Activated CD8-positive, alpha-beta memory T cell treated with anti-CD3 and anti-CD28 coated beads for 24 hours (primary cell): ENCODE results near the gene PROKR2.

Experiments
- DNase-seq: peaks from one replicate; pipeline ENCODE4 v3.0.0-alpha.2; 2020

PROKR2 gene

DNA sequence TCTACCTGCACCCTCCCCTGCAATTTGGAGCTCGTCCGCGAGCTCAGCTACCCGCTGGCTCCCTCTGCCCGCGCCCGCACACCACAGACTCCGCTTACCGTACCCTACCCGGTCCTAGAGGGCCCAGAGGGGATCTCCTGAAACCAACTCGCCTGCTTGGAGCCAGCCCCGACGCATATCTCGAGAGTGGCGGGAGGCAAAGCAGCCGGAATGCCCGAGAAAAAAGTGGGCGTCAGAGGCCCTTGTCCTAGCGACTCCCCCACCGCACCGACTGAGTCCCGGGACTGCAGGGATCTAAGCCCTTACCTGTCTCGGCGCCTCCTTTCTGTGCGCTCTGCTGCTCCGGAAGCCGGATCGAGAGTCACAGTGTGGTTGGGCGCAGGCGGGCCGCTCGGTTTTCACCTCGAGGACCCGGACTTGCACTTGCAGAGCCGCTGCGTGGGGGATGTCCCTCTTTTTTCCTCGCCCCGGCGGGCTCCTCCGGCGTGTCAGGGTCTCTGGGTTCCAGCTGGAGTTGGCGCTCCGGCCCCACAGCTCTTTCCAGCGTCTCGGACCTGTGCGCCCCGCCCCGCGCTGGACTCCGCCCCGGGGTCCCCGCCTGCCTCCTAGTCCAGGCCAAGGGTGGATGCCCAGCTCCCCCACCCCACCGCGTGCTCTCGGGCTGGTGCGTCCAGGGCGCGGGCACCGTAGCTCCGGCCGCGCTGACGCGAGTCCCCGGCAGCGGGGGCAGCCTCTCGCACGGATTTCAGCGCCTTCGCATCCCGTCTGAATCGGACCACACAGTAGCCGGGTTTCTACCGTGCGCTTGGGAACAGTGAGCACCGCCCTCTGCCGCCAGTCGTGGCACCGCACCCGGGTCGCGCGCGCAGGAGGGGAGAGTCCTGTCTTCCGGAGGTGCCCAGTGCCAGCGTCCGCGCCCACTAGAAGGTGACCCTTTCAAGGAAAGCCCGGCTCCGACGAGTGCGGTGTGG lies at the start of gene PROKR2:
TSS of gene PROKR2 (minus strand) at position 767 of the 971 bp plus-strand sequence. CDS start 2,585 bp downstream, outside the sequence.
- no peak for DNase-seq

DNA sequence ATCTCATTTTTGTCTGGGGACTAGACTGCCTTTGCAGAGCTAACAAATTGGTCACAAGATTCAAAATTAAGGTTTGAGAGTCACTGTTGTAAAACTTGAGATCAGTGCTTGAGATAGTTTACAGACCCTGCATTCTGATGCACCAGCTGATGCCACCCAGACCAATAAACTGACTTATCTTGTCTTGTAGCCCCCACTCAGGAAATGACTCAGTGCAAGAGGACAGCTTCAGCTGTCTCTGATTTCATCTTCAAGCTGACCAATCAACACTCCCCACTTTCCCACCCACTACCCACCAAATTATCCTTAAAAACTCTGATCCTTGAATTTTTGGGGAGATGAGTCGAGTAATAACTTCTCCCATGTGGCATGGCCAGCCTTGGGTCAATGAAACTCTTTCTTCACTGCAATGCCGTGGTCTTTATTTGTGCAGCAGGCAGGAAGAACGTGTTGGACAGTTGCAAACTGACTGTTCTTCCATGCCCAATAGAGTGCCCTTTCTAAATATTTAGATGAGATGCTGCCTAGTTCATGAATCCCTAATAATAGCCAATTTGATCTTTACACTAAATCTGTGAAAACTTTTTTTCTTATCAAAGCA lies 48.3 kb upstream of the PROKR2 start:
- no peak for DNase-seq

DNA sequence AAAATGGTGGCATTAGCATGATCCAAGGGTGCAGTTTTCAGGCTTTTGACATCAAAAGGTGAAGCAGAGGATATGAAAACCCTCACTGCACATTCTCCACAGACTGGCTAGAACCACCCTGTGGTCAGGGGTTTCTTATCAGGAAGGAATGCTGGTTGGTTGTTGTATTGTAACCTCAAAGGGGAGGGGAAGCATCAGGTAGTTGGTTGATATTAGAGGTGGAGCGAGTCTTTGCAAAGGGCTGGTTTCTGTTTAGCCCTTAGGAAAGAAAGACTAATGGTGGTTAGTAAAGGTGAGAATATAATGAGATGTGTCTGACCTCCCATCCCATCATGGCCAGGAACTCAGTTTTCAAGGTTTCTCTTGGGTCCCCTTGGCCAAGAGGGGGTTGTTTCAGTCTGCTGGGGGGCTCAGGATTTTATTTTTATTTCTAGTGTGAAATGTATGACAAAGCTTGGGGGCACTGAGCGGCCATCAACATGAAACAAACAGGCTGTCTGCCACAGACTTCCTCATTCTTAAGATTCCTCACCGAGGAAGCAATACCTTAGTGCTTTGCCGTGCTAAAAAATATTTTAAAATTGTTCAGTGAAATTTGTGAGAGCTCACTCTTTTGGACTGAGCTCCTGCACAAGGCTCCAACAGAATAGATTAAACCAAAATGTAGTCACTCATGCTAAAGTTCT lies 47.5 kb upstream of the PROKR2 start:
- no peak for DNase-seq

DNA sequence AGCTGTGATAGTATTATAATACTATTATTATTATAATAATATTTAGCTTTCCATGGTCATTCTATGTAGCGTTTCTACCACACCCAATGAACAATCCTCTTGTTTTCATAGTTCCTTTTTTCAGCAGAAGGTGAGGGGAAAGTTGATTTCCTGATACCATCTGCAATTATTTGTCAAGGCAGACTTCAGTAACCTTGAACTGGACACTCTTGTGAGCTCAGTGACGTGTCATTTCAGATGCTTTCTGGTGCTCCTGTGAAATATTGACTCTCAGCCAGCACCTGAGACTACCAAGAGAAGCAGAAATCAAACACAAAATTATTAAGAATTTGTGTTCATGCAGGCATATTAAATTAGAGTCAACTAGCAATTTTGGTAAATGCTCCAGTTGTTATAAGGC lies 46.0 kb upstream of the PROKR2 start:
- DNase-seq: no peak

DNA sequence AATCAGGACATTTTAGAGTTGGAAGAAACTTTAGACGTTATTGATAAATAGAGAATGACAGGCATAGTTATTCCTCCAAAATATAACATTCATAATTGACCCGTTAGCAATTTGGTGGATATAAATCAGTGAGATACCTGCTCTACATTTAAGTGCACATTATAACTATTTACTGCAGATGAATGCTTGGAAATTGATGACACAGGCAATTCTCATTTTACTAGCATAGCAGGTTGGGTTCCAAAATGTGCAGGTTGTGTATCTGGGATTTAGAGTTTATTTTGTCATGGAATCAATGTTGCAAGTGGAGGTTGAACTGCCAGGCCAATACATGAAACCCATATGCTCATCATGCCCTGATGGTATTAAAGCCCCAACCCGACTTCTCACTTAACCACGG lies 44.4 kb upstream of the PROKR2 start:
- DNase-seq: no peak

DNA sequence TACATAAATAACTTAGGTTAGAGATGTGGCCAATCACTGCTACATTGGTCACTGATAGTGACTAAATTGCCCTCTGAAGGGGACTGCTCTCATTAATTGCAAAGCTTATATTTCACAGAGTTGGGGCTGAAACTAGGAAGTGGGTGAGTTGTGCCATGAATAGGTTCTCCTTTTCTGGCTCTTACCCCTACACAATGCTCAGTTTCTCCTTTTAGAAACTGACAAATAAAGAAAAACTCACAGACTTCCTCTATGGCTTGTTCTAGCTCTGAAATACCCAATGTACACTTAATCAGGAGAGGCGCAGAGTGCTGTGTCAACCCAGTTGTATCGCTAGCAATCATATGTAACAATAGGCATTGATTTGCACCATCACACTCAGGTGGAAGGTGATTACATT lies 41.2 kb upstream of the PROKR2 start:
- DNase-seq: no peak

DNA sequence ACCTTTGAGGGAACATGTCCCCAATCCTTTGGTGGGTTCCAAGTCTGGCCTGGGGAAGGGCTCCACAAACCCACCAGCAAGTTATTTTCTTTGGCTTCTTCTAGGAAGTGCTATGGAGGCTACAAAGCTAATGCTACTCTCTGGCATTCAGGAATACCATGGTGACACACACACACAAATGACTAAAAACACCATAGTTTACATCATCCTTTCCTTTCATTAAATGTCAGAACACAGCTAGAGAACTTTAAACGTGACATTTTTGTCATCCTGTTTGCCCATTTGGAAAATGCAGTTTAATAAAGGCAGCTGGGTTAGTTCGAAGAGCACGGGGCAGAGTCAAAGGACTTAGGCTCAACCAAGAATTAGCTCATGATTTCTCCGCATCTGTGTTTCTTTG lies 40.2 kb upstream of the PROKR2 start:
- no peak for DNase-seq

DNA sequence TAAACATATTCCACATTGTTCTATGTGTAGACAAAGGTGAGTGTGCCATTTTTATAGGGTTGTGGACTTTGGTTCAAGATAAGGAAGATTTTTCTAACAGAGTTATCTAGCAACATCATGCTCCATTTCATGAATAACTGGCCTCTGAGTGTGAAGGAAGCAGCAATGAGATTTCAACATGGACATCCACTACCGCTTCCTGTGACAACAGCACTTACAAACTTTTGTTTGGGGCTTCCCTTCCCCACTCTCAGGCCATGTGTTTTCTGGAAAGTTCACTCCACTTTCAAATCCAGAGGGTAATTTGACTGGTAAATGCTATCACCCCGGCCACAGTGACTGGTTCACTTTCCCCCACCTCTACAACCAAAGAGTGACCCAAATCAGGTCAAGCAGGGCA lies 38.1 kb upstream of the PROKR2 start:
- no peak for DNase-seq

DNA sequence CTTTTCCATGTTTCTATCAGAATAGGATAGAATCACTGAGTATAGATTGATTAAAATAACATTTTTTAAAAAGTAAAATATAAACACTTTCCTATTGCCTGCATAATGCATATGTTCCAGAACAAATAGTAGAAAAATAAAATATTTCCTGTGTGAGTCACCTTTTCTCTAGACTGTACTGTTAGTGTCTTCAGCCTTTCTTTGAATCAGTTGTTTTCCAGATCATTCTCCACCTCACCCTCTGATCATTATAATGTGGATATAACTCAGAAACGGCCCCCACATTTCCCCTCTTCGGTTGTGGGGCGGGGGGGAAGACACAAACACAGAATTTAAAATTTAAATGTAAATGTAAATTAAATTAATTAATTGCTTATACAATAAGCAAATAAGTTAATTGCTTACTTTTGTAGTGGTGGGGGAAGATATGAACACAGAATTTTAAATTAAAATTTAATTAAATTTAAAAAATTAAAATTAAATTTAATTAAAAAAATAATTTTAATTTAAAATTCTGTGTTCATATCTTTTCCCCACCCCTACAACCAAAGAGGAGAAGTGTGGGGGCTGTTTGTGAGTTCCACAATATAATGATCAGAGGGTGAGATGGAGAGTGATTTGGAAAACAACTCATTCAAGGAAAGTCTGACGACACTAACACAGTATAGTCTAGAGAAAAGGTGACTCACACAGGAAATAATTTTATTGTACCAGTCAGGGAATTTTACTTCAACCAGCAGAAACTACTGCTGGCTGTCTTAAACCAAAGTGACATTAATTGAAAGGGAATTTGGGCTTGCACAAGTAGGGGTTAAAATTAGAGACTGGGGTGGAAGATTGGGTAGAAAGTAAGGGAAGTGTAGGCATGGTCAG lies 37.1 kb upstream of the PROKR2 start:
- DNase-seq: no peak

DNA sequence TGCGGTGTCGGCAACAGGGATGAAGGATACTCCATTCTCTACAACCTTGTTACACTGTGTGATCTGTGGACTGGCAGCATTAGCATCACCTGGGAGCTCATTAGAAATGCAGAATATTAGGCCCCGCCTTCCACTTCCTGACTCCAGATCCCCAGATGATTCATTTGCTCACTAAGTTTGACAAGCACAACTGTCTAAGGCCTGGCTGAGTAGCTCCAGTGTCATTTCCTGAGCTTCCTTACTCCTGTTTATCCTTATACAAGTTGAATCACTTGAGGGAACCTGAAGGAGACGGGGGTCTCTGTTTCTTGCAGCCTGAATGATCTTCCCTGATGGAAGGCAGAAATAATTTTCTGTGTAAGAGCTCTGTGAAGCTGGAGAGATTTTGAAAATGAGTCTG lies 32.7 kb upstream of the PROKR2 start:
- no peak for DNase-seq

DNA sequence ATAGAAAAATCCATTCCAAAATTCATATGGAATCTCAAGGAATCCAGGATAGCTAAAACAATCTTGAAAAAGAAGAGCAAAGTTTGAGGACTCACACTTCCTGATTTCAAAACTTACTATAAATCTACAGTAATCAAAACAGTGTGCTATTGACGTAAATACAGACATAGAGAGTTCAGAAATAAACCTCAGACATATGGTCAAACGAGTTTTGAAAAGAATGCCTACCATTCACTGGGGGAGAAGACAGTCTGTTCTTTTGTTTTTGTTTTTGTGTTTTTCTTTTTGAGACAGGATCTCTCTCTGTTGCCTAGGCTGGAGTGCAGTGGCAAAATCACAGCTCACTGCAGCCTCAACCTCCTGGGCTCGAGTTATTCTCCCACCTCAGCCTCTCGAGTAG lies 25.3 kb upstream of the PROKR2 start:
- no peak for DNase-seq

DNA sequence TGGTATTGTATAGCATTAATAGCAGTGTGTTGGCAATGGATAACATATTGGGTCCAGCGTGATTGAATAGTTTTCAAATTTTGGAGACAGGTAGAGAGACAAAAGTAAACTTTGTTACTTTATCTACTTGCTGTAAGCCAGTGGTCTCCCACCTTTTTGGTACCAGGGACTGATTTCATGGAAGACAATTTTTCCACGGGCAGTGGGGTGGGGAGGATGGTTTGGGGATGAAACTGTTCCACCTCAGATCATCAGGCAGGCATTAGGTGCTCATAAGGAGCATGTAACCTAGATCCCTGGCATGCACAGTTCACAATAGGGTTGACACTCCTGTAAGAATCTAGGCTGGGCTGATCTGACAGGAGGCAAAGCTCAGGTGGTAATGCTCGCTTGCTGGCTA lies 14.6 kb upstream of the PROKR2 start:
- DNase-seq: no peak

DNA sequence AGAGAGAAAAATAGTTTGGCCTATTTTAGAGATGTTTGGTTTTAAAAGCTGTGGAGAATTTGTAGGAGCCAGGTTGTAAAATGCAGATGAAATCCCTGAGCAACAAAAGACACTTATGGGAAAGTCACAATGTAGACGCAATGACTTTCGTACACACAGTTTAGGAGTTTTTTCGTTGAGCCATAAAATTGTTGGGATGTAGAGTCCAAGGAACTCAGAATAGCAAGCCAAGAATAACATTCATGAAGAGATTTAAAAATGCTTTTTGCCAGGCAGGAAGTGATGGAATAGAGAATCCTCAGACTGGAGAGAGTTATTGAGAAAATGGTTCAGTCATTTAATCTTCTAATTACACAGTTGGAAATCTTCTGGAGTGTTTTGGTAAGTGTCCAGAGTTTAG lies 11.5 kb upstream of the PROKR2 start:
- DNase-seq: no peak

DNA sequence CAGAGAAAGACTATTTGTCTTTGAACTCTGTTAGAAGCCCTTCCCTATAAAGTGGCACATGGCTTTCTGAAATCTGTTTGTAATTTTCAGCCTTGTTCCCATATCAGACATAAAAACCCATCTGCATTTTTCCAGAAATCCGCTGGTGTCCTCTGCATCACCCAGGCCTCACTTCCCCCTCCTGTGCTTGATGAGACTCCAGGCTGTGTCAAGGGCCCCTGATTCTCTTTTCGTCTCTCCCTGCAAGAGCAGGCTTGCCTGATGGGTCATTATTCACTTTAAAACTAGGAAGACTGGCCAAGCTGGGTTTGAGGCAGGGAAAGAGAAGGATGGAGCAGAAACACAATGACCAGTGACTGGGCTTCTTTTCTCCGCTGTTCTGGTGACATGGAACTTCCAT lies 10.6 kb upstream of the PROKR2 start:
- no peak for DNase-seq

DNA sequence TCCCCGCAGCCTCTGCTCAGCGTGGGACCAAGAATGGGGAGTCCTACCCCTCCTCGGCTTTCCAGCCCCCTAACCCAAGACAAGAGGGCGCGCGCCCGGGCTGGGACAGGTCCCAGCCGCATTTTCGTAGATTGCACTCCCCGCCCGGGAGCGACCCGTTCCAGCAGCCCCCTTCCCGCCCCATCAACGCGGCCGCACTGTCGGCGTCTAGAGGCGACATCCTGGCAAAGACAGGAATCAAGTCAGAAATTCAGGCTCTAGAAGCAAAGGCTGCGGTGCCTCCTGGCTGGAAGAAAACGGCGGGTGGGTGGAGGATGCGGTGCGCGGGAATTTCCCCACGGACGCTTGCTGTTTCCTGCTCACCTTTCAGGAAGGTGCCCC lies 957 bp downstream of the PROKR2 start:
- DNase-seq: no peak

DNA sequence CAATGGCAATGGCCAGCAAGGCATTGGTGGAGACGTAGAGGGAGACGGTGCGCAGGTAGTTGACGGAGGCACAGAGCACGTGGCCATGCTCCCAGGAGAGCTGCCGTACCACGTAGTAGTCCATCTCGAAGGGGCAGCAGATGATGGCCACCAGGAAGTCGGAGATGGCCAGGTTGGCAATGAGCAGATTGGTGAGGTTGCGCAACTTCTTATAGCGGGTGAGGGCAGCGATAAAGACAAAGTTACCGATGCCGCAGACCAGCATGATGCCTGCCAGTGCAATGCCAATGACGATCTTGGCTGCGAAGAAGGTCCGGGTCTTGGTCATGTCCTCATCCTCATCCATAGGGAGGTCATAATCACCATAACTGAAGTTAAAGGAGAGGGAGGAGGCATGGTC lies 2.8 kb downstream of the PROKR2 start:
- no peak for DNase-seq

DNA sequence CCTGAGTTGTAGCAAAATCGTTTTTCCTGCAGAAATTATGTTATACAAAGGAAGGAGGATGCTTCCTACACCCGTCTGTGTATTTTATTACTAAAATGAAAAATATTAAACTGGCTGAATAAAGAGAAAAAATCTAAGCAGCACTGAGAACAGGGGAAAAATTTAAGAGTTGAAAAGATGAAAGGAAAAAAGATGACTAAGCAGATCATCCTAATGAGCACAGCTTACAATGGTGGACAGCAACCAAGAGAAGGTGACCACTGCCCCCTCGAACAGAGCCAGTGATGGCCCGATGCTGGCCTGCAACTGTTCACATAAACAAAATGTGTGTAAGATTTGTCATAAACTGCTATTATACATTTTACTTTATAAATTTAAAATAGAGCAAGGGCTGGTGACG lies 4.2 kb downstream of the PROKR2 start:
- DNase-seq: no peak

DNA sequence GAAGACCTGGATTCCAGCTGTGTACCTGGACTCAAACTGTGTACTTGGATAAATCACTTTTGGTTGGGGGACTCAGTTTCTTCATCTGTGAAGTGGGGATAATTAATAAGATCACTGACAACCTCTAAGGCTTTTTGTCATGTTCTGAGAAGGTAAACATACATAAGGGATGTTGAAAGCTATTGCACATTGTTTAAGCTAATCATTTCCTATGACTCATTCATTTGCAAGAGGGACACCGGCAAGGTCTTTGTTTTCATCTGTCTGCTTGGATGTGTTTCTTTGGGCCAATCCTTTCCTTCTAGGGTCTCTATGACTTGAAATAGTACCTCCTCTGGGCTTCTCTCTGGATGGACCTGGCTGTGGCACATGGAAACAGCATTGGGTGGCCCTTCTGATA lies 6.8 kb downstream of the PROKR2 start:
- no peak for DNase-seq

DNA sequence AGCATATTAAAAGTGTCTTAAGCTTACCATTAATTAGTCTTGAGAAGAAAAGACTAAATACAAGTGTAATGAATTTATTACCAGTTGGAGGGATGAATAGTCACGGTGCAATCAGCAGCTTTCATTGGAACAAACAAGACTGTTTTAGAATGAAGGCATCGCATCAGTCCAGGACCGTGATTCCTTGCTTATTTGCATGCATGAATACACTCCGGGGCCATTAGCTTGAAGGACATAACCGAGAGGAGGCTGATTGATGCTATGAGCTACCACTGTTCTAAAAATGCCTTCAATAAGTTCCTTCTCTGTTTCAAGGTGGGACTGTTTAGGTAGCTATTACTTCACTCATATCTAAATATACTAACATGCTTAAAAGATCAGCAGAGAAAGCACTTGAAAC lies 17.9 kb downstream of the PROKR2 start:
- DNase-seq: no peak

DNA sequence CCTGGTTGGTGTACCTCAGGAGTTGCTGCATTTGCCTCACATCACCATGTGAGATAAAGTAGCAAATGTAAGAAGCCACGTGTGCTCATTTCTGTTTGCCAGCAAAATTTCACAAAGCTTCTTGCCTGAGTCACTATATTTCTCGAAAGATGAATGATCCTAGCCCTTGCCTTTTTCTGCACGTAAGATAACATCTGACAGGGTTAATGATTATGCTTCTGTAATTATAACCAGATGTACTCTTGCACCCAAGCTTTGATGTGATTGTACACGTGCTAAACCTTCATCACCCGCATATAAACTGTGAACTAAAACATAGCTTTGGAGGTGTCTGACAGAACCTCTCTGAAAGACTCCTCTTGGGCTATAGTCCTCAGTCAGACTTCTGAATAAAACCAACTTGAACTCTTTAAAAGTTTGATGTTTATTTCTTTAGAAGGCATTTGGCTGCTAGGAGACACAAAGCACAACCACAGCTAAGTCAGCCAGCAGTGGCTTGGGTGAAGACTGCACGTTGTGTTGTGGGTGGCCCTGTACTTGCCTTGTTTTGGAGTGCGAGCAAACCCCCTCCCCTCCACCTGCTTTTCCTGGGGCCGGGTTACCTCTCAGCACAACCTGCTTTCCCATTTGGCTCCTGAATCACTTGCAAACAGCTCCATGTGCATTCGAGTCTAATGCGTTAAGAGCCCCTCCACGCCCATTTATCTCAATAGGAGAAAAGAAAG lies 19.3 kb downstream of the PROKR2 start:
- DNase-seq: no peak

DNA sequence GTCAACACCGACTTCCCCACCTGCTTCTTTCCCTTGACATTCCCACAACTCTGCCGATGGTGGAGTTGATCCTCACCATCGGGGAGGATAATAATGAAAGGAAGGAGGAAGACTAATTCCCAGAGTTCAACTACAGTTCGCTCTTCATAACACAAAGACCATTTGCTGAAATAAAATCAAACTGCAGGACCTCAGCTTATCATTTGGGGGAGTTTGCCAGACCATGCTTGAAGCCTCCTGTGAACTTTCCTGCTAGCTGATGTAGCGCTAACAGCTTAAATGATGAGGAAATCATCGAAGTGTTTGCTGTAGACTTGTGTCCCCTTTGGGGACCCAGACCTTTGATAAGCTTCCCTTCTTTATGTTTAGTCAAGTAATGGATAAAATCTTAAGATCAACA lies 26.2 kb downstream of the PROKR2 start:
- no peak for DNase-seq

DNA sequence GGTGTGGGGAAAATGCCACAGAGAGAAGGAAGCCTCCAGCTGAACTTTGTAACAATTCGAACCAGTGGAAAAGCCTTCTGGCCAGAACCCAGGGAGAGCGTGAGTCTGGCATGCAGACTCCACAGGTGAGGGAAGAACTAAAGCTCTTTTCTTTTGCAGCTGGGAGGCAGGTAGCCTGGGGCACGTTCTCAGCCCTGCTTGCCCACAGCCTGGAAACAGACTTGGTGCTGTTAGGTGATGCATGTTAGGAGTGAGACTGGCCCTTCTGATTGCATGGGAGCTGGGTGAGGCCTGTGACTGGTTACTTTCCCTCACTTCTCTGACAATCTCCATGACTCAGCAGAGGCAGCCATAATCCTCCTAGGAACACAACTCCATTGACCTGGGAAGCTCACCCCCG lies 34.2 kb downstream of the PROKR2 start:
- no peak for DNase-seq
